ENCODE results near the gene GGT7. TPM values are rescaled to one million over a fixed set of nuclear protein-coding genes. Genes with fewer than 3 reads are reported as not detected.

Gene GGT7
- total and polyA plus RNA-seq, 2 of the 4 experiments (the other 2 are of a cell fraction): 3.4 to 25.9 TPM

GRCh38 chr20:34883087-34883688 lies 10.5 kb upstream of the GGT7 start:
- H2AK9ac ChIP-seq (replicated peaks; ENCODE audit: low read depth, low read length, poor library complexity): no peak overlapping the region
- no peak overlapping the region for H2AFZ ChIP-seq (replicated peaks; ENCODE audit: low read length, poor library complexity)
- DNase-seq: no peak
- H3K4ac ChIP-seq (ENCODE audit: low read depth, low read length): no peak overlapping the region
- no peak overlapping the region for H3K4me2 ChIP-seq (ENCODE audit: low read depth, low read length)
- no peak overlapping the region for H4K5ac ChIP-seq (ENCODE audit: low read depth, low read length)
- TF ChIP-seq RCOR1 (IDR thresholded peaks at IDR 0.05; ENCODE audit: insufficient replicate concordance, low read length) (no peak), CTCF (conservative IDR thresholded peaks at IDR 0.05; ENCODE audit: low read depth, low read length) (no peak), POLR2A (IDR thresholded peaks at IDR 0.05; ENCODE audit: low read depth, low read length) (no peak), CHD1 (IDR thresholded peaks at IDR 0.05; ENCODE audit: low read depth, low read length) (no peak), BHLHE40 (IDR thresholded peaks at IDR 0.05; ENCODE audit: low read depth, low read length) (no peak), MAFK (IDR thresholded peaks at IDR 0.05; ENCODE audit: low read depth, low read length) (no peak), MAZ (IDR thresholded peaks at IDR 0.05; ENCODE audit: borderline replicate concordance, low read depth, low read length) (no peak), ELK1 (IDR thresholded peaks at IDR 0.05; ENCODE audit: borderline replicate concordance, low read depth, low read length) (no peak), MXI1 (IDR thresholded peaks at IDR 0.05; ENCODE audit: borderline replicate concordance, low read depth, low read length) (no peak), RAD21 (IDR thresholded peaks at IDR 0.05; ENCODE audit: low read length) (no peak), USF2 (IDR thresholded peaks at IDR 0.05; ENCODE audit: low read depth, low read length) (no peak), FOS (IDR thresholded peaks at IDR 0.05; ENCODE audit: low read depth, low read length) (no peak), RFX5 (IDR thresholded peaks at IDR 0.05; ENCODE audit: low read depth, low read length) (no peak), SMC3 (IDR thresholded peaks at IDR 0.05; ENCODE audit: low read depth, low read length) (no peak), CEBPB (IDR thresholded peaks at IDR 0.05; ENCODE audit: low read depth, low read length) (no peak), NFE2L2 (IDR thresholded peaks at IDR 0.05; ENCODE audit: low read depth, low read length) (no peak)
- H2BK5ac ChIP-seq (ENCODE audit: low read depth, low read length, poor library complexity, severe bottlenecking): no peak overlapping the region
- H2AK5ac ChIP-seq (ENCODE audit: low read depth, low read length): no peak overlapping the region
- H4K91ac ChIP-seq (ENCODE audit: insufficient read depth, low read depth, low read length): no peak overlapping the region
- H3K9ac ChIP-seq (ENCODE audit: low read depth, low read length): no peak overlapping the region
- no peak overlapping the region for H3K23ac ChIP-seq (ENCODE audit: low read depth, low read length)
- no peak for ATAC-seq (ENCODE audit: low read depth)
- ChIA-PET POLR2A (ENCODE audit: unreplicated experiment) (no interaction called here), CTCF (interaction anchor here (0.6 kb wide), 1 partner anchor 21 kb away, joined by 5 read pairs; no protein-coding TSS in a partner anchor)
- no peak overlapping the region for H3K14ac ChIP-seq (replicated peaks; ENCODE audit: low read depth, low read length)
- H3K4me3 ChIP-seq (ENCODE audit: insufficient read depth, low read depth, low read length): no peak overlapping the region
- peaks cover 3% of the 10 kb centered on the region; the same call in 1 of the 2 replicates for H4K20me1 ChIP-seq (ENCODE audit: insufficient read depth, low read length)
- in situ Hi-C loops (cut with MboI; ENCODE audit: low sequenced_read_pairs) (no loop called here), dilution Hi-C loops (cut with HindIII; ENCODE audit: low sequenced_read_pairs, unreplicated experiment) (no loop called here), intact Hi-C loops (cut with micrococcal nuclease) (no loop called here)
- H2BK15ac ChIP-seq (ENCODE audit: low read depth, low read length): no peak overlapping the region
- BruUV-seq (replicated peaks): no TSS peak
- no peaks in the 10 kb centered on the region for H3K27me3 ChIP-seq (ENCODE audit: control insufficient read depth, insufficient read depth, low read length)
- peaks cover 8% of the 10 kb centered on the region for H3K36me3 ChIP-seq (ENCODE audit: control insufficient read depth, insufficient read depth, low read length)
- H2BK20ac ChIP-seq (ENCODE audit: low read depth, low read length): no peak overlapping the region
- H3K4me1 ChIP-seq (ENCODE audit: control insufficient read depth, insufficient read depth, low read length): no peaks in the 10 kb centered on the region
- no peaks in the 10 kb centered on the region for H3K9me3 ChIP-seq (ENCODE audit: control insufficient read depth, insufficient read depth, low read length)
- no peak overlapping the region for H4K8ac ChIP-seq (ENCODE audit: low read depth in 2 of 2, low read length in 2 of 2)
- peaks cover 2% of the 10 kb centered on the region; the same call in 1 of the 2 replicates for H3K9me1 ChIP-seq (ENCODE audit: insufficient read depth, low read length)
- H3K56ac ChIP-seq (ENCODE audit: extremely low read depth, insufficient read depth, low read length): no peak overlapping the region
- no peak overlapping the region for H3K18ac ChIP-seq (ENCODE audit: low read depth, low read length)
- H3K79me1 ChIP-seq (ENCODE audit: low read depth in 1 of 2, low read length in 2 of 2): peaks cover 8 to 13% of the 10 kb centered on the region in 2 experiments; a peak in 3 of 4 replicates
- H2BK120ac ChIP-seq (ENCODE audit: low read depth, low read length): no peak overlapping the region
- no peak overlapping the region for H3K27ac ChIP-seq (ENCODE audit: insufficient read depth, low read length)
